PFSK-1 (cell line): ENCODE data around the gene MSMP.

Experiments used
- FOXP2 ChIP-seq: optimal IDR thresholded peaks from 2 replicates; pipeline ENCODE3; 2011; ENCODE audit warnings: borderline replicate concordance, control low read depth, inconsistent platforms; ENCODE audit not compliant: insufficient read depth; ENCODE audit errors: extremely low read length, extremely low read depth
- POLR2AphosphoS5 ChIP-seq: IDR thresholded peaks from 2 replicates; pipeline ENCODE4 v1.6.1; 2012; ENCODE audit warnings: low read depth, mild to moderate bottlenecking, control low read depth, low read length, moderate library complexity
- SIN3A ChIP-seq: IDR thresholded peaks from 2 replicates; pipeline ENCODE4 v1.6.1; 2012; ENCODE audit warnings: mild to moderate bottlenecking, low read length, moderate library complexity, borderline replicate concordance; ENCODE audit not compliant: insufficient read depth
- TAF1 ChIP-seq: IDR thresholded peaks from 2 replicates; pipeline ENCODE4 v1.6.1; 2012; ENCODE audit warnings: low read length, control low read depth, borderline replicate concordance; ENCODE audit not compliant: insufficient read depth
- TF ChIP-seq, protein P1 (sequence below), 2 experiments: IDR thresholded peaks; 2 replicates each; pipeline versions ENCODE4 v1.6.1 to v1.8.0; 2011 to 2012; ENCODE audit warnings: low read depth in 2 of 2, low read length in 2 of 2, control low read depth in 1 of 2, inconsistent platforms in 1 of 2, mild to moderate bottlenecking in 1 of 2, moderate library complexity in 1 of 2; ENCODE audit not compliant: insufficient read depth in 1 of 2

Gene MSMP

DNA sequence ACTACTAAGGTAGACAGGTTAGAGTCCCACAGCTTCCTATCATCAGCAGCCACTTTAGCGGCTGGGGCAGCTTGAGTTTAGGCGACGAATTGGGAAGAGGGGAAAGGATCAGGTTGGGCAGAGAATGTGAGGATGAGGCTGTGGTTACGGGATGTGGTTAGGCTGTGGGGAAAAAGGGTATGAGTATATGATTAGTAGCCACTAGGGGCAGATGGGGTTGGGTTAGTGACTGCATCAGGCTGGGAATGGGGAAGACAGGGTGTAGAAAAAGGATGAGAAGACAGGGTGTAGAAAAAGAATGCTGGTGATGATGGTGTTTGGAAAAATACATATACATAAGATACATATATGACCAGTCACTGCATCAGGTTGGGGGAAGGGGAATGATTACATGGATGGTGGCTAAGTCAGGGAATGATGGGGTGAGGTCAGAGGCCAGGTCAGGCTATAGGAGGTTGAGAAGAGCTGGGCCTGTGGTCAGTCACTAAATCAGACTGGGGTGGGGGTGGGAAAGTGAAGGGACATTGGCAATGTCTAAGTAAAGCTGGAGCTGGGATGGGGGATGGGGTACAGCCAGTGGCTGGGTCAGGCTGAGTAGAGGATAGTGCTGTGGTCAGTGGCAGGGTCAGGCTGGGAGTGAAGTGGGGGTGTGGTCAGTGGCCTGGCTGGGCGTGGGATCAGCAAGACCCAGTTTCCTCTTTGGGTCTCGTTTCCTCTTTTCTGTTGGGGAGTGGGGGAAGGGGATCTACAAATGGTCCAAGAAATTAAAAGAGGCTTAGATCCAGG is 24.2 kb downstream of the MSMP start:
- TF ChIP-seq SIN3A (no peak), POLR2AphosphoS5 (no peak), FOXP2 (no peak), TAF1 (no peak)
- TF ChIP-seq, protein P1, sequence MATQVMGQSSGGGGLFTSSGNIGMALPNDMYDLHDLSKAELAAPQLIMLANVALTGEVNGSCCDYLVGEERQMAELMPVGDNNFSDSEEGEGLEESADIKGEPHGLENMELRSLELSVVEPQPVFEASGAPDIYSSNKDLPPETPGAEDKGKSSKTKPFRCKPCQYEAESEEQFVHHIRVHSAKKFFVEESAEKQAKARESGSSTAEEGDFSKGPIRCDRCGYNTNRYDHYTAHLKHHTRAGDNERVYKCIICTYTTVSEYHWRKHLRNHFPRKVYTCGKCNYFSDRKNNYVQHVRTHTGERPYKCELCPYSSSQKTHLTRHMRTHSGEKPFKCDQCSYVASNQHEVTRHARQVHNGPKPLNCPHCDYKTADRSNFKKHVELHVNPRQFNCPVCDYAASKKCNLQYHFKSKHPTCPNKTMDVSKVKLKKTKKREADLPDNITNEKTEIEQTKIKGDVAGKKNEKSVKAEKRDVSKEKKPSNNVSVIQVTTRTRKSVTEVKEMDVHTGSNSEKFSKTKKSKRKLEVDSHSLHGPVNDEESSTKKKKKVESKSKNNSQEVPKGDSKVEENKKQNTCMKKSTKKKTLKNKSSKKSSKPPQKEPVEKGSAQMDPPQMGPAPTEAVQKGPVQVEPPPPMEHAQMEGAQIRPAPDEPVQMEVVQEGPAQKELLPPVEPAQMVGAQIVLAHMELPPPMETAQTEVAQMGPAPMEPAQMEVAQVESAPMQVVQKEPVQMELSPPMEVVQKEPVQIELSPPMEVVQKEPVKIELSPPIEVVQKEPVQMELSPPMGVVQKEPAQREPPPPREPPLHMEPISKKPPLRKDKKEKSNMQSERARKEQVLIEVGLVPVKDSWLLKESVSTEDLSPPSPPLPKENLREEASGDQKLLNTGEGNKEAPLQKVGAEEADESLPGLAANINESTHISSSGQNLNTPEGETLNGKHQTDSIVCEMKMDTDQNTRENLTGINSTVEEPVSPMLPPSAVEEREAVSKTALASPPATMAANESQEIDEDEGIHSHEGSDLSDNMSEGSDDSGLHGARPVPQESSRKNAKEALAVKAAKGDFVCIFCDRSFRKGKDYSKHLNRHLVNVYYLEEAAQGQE (IDR thresholded peaks at IDR 0.05; ENCODE audit: insufficient read depth in 1 of 2, low read depth in 2 of 2, low read length in 2 of 2): no peak

DNA sequence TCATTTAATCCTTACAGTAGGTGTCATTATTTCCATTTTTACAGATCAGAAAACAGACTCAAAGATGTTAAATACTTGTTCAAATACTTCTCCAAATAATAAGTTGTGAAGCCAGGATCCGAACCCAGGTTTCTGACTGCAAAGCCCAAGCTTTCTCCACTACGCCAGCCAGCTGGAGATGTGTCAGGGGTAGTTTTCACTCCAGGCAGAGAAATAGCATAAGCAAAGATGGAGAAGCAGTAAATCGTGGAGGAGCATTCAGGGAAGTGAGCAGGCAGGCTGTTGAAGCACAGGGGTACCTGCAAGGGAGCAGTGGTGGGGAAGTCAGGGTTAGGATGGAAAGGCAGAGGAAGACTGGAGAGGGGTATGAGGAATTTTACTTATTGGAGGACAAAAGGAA is 25.0 kb downstream of the MSMP start:
- TF ChIP-seq SIN3A (no peak), FOXP2 (no peak), TAF1 (no peak), POLR2AphosphoS5 (no peak)
- TF ChIP-seq, protein P1 (IDR thresholded peaks at IDR 0.05; ENCODE audit: insufficient read depth in 1 of 2, low read depth in 2 of 2, low read length in 2 of 2): no peak

DNA sequence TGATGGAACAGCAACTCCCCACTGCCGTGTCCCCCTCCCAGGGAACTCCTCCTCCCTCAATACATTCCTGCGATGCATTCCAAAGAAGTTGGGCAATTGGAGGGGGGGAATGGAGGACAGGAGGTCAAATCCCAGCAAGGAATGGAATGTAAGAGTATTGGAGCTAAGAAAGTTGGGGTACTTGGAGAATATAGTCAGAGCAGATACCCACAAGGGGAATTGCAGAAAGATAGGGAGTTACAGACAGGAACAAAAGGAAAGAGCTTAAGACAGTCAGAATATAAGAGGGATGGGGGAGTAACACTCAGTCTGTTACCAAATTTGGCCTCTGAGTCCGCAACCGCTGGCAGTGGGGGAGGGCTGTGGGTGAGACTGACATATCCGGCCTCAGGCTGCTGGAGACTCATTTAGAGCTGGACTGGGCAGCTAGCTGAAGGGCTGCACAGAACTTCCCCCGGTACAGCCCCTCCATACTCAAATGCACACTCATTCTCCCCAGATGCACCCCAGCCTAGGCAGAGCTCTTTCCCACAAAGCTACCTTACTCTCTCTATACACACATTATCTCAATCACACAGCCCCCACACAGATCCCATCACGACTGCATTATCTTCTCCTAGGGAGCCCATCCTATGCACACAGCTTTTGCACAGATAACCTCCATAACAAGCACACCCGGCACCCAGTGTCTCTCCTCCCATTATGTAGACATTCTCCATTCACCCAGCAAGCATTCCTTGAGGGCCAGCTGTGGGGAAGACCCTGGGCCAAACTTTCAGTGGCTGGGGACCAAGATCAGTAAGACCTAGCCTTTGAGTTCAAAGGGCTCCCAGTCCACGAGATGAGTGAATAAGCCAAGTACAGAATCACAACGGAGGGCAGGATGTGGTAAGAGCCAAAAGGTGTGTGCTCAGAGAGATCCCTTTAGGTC is 25.8 kb downstream of the MSMP start:
- TF ChIP-seq FOXP2: no peak
- TF ChIP-seq SIN3A: no peak
- TF ChIP-seq, protein P1 (IDR thresholded peaks at IDR 0.05; ENCODE audit: insufficient read depth in 1 of 2, low read depth in 2 of 2, low read length in 2 of 2): no peak
- TF ChIP-seq POLR2AphosphoS5: no peak
- TF ChIP-seq TAF1: 0 out of 2 replicates have a peak, but pooled peaks have one; percentile 32

DNA sequence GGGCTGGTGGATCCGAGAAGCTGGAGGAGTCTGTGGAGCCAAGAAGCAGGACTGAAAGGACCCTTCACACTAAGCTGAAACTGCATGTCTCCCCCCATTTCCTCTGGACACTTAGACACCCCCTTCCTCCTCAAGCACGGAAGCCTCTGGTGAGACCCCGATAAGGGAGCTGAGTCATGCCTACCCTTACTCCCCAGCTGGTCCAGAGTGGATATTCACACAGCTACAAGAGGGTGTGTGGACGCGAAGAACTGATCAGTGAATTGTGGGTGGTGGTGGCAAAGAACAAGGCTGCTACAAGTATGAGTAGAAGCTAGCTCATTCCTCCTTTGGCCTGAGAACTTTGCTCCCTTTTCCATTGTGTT is 26.4 kb downstream of the MSMP start:
- TF ChIP-seq TAF1 (no peak), SIN3A (no peak), FOXP2 (no peak), POLR2AphosphoS5 (no peak)
- TF ChIP-seq, protein P1 (IDR thresholded peaks at IDR 0.05; ENCODE audit: insufficient read depth in 1 of 2, low read depth in 2 of 2, low read length in 2 of 2): no peak

DNA sequence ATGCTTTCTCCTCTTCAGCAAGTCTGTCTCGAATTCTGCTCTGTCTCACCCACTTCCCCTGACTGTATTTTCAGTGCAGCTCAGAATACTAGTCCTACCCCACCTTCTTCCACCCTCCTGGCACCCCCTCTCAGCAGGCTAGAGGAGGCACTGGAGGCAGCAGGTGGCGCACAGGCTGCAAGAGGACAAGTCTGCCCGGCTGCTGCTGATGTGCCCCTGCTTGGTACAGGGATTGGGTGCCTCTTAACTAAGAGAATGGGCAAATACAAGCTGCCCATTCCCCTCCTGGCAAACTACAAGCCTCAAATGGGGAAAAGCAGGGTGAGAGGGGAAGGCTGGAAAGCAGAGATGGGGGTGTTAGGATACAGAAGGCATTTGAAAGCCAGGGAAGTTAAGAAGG is 27.1 kb downstream of the MSMP start:
- TF ChIP-seq, protein P1 (IDR thresholded peaks at IDR 0.05; ENCODE audit: insufficient read depth in 1 of 2, low read depth in 2 of 2, low read length in 2 of 2): no peak
- TF ChIP-seq POLR2AphosphoS5: no peak
- no peak for TF ChIP-seq FOXP2
- no peak for TF ChIP-seq SIN3A
